ENCODE measurements around the gene FGD3. TPM values are rescaled to one million over a fixed set of nuclear protein-coding genes. Genes with fewer than 3 reads are reported as not detected.

FGD3 gene
- total RNA-seq, 2 donors from 2014 or later, result 9.9 to 13.7 TPM

DNA sequence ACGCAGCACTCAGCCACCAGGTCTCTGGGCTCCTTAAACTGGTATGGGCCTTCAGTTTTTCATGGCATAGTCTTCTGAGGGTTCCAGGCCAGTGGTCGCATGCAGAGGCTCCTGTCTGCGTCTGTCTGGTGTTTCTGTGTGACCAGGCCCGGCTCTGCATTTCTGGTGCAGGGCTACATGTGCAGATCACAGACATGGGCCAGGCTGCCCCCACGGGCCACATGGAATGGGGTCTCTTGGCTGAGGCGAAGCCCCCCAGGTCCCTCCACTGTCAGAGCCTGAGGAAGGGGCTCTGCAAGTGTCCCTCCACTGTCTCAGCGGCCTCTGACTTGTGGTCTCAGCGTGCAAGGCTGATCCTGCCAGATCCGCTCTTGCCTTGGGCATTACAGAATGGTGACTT is 133.1 kb downstream of the FGD3 start:
- Histone ChIP-seq H3K27ac (no peak overlapping the region), H3K4me1 (ENCODE audit: control insufficient read depth in 1 of 2, low read depth in 2 of 2) (no peaks in the 10 kb centered on the region), H3K4me3 (no peak overlapping the region), H3K36me3 (no peaks in the 10 kb centered on the region), H3K9me3 (no peaks in the 10 kb centered on the region), H3K27me3 (replicated peaks; ENCODE audit: insufficient read depth) (no peaks in the 10 kb centered on the region)
- no peak for DNase-seq (ENCODE audit: low spot score)
- TF ChIP-seq, protein P1, sequence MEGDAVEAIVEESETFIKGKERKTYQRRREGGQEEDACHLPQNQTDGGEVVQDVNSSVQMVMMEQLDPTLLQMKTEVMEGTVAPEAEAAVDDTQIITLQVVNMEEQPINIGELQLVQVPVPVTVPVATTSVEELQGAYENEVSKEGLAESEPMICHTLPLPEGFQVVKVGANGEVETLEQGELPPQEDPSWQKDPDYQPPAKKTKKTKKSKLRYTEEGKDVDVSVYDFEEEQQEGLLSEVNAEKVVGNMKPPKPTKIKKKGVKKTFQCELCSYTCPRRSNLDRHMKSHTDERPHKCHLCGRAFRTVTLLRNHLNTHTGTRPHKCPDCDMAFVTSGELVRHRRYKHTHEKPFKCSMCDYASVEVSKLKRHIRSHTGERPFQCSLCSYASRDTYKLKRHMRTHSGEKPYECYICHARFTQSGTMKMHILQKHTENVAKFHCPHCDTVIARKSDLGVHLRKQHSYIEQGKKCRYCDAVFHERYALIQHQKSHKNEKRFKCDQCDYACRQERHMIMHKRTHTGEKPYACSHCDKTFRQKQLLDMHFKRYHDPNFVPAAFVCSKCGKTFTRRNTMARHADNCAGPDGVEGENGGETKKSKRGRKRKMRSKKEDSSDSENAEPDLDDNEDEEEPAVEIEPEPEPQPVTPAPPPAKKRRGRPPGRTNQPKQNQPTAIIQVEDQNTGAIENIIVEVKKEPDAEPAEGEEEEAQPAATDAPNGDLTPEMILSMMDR (IDR thresholded peaks at IDR 0.05), result no peak
- ATAC-seq (ENCODE audit: insufficient number of reproducible peaks, low FRiP score, low read depth), result no peak

DNA sequence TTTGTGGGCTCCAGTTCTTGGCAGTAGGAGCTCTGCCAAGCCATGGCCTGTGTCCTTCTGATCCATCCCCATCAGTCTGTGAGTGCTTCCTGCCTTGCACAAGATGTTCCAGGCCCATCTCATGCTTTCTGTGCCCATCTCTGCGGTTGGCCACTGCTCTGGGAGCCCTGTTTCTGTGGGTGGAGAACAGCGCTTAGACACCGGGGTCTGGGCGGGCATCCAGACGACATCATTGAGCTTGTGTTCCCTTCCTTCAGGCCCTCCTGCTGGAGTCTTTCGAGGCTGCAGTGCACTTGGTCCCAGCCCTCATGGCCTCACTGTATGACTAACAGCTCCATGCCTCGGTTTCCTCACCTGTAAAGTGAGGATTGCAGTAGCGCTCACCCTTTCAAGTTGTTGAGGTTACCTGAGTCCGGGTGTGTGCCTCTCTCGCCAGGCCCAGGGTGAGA is 133.8 kb downstream of the FGD3 start:
- DNase-seq (ENCODE audit: low spot score) (no peak), ATAC-seq (ENCODE audit: insufficient number of reproducible peaks, low FRiP score, low read depth) (no peak)
- Histone ChIP-seq H3K4me1 (ENCODE audit: control insufficient read depth in 1 of 2, low read depth in 2 of 2) (no peaks in the 10 kb centered on the region), H3K36me3 (no peaks in the 10 kb centered on the region), H3K9me3 (no peaks in the 10 kb centered on the region), H3K4me3 (no peak overlapping the region), H3K27me3 (replicated peaks; ENCODE audit: insufficient read depth) (no peaks in the 10 kb centered on the region), H3K27ac (no peak overlapping the region)
- TF ChIP-seq, protein P1 (IDR thresholded peaks at IDR 0.05), result no peak

DNA sequence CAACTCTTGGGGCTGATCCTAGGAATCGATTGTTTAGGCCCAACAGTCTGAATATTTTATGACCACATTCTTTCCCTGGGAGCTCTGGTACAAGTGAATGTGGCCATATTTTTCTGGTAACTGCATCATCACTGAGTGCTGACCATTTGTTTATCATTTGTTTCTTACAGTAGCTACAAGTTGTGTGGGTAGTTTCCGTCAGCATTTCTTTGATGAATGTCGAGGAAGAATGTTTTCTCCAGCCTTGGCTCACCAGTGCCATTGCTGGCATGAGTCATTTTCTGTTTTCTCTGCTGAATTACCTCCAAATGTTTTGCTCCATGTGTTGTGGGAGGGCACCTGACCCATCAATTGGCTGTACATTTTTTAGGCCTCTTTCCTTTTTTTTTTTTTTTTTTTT is 134.6 kb downstream of the FGD3 start:
- ATAC-seq (ENCODE audit: insufficient number of reproducible peaks, low FRiP score, low read depth) (no peak), DNase-seq (ENCODE audit: low spot score) (no peak)
- Histone ChIP-seq H3K9me3 (no peaks in the 10 kb centered on the region), H3K4me1 (ENCODE audit: control insufficient read depth in 1 of 2, low read depth in 2 of 2) (no peaks in the 10 kb centered on the region), H3K4me3 (no peak overlapping the region), H3K27ac (no peak overlapping the region), H3K27me3 (replicated peaks; ENCODE audit: insufficient read depth) (no peaks in the 10 kb centered on the region), H3K36me3 (no peaks in the 10 kb centered on the region)
- TF ChIP-seq, protein P1 (IDR thresholded peaks at IDR 0.05), result no peak

DNA sequence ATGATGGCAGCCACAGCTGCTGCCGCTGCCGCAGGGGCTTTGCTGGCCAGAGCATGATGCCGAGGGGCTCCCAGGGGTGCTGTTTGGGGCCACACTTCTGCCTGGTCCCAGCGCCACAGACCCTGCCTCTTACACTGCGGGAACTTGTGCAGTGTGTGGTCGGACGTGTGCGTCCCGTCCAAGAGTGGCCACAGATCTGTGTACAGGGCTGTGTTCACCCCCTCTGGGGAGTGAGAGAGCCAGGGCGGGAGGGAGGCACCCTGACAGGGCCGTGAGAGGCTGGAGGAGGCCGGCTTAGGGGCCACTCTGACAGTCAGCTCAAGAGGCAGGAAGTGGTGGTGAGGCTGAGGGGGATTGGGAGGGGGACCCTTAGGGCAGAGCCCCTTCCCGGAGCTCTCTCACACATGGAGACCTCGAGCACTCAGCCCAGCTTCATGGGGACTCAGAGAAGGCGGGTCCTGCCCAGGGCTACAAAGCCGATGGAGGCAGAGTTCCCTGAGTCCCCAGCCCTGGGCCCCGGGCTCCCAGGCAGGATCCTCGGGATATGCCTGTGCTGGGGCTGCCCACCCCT is 135.6 kb downstream of the FGD3 start:
- TF ChIP-seq, protein P1 (IDR thresholded peaks at IDR 0.05), result no peak
- no peaks in the 10 kb centered on the region for H3K36me3 ChIP-seq
- no peaks in the 10 kb centered on the region for H3K9me3 ChIP-seq
- no peaks in the 10 kb centered on the region for H3K4me1 ChIP-seq (ENCODE audit: control insufficient read depth in 1 of 2, low read depth in 2 of 2)
- no peak overlapping the region for H3K27ac ChIP-seq
- DNase-seq (ENCODE audit: low spot score) (no peak), ATAC-seq (ENCODE audit: insufficient number of reproducible peaks, low FRiP score, low read depth) (no peak)
- no peak overlapping the region for H3K4me3 ChIP-seq
- no peaks in the 10 kb centered on the region for H3K27me3 ChIP-seq (replicated peaks; ENCODE audit: insufficient read depth)

DNA sequence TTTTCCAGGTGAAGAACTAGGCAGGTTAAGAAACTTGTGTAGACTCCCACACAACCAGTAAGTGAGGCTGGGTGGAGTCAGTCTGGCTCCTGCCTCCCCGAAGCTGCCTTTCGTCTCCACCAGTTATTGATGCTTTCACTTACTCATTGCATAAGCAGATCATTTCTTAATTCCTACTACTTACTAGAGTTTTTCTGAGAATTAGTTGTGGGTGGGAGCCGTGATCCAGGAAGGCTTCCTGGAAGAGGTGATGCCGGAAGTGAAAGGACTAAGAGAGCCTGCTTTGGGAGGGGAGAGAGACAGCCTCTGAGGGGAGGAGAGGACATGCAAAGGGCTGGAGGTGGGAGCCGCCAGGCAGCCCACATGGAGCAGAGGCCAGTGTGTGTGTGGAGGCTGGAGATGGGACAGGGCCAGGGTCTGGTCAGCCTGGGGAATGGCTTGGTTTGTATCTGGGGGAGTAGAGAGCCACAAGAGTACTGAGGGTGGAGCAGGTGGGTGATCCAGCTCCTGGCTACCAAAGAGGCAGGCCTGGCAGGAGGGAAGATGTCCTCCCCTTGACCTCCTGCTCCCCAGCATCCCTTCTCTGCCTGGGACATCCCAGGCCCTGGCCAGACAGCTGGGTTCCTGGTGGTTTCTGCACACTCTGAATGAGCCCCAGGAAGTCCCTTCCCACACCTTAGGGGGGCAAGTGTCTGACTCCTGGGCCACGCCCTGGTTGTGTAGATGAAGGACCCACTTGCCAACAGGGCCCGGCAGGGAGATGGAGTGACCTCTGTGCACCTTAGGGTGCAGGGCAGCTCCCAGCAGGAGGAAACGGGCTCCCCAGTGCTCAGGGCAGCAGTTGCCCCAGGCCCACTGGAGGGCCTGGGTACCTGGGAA is 136.5 kb downstream of the FGD3 start:
- TF ChIP-seq, protein P1 (IDR thresholded peaks at IDR 0.05), result no peak
- Histone ChIP-seq H3K4me3 (no peak overlapping the region), H3K9me3 (no peaks in the 10 kb centered on the region), H3K27me3 (replicated peaks; ENCODE audit: insufficient read depth) (no peaks in the 10 kb centered on the region), H3K4me1 (ENCODE audit: control insufficient read depth in 1 of 2, low read depth in 2 of 2) (no peaks in the 10 kb centered on the region), H3K36me3 (no peaks in the 10 kb centered on the region), H3K27ac (no peak overlapping the region)
- no peak for ATAC-seq (ENCODE audit: insufficient number of reproducible peaks, low FRiP score, low read depth)
- DNase-seq (ENCODE audit: low spot score), result no peak

Data from thoracic aorta (tissue), 2 donors.